Astrocyte (in vitro differentiated cells and primary cell): ENCODE results near the gene HGFAC. TPM values are rescaled to one million over a fixed set of nuclear protein-coding genes. Genes with fewer than 3 reads are reported as not detected.

ENCODE experiments used
- DNase-seq: peaks from one replicate; pipeline ENCODE4 v3.0.0-alpha.2; 2010; ENCODE audit warnings: low read depth
- FAIRE-seq: peaks from 2 replicates; lab custom pipeline; 2011; peaks lifted over from hg19 to GRCh38; lab: Jason Lieb, UNC
- H2AFZ ChIP-seq: 2 replicates; pipeline ENCODE4 v1.6.0; 2012; ENCODE audit warnings: low read depth, low read length, inconsistent platforms
- H3K27ac ChIP-seq: 2 replicates; pipeline ENCODE4 v1.5.1; 2011; ENCODE audit warnings: low read depth, low read length, inconsistent platforms
- H3K27me3 ChIP-seq: 2 replicates; pipeline ENCODE4 v1.6.0; 2011; ENCODE audit warnings: low read length, inconsistent platforms; ENCODE audit not compliant: insufficient read depth
- H3K36me3 ChIP-seq: 2 replicates; pipeline ENCODE4 v1.5.1; 2011; ENCODE audit warnings: low read length, inconsistent platforms; ENCODE audit not compliant: insufficient read depth
- H3K4me1 ChIP-seq: 2 replicates; pipeline ENCODE4 v1.5.1; 2011; ENCODE audit warnings: low read length, inconsistent platforms; ENCODE audit not compliant: insufficient read depth
- H3K4me2 ChIP-seq: 2 replicates; pipeline ENCODE4 v1.6.0; 2012; ENCODE audit warnings: low read length, inconsistent platforms
- H3K4me3 ChIP-seq: 2 replicates; pipeline ENCODE4 v1.5.1; 2011; ENCODE audit warnings: low read depth, mild to moderate bottlenecking, low read length, inconsistent platforms; ENCODE audit not compliant: insufficient read depth
- H3K79me2 ChIP-seq: 2 replicates; pipeline ENCODE4 v1.6.0; 2012; ENCODE audit warnings: mild to moderate bottlenecking, low read length, inconsistent platforms; ENCODE audit not compliant: insufficient read depth
- H3K9ac ChIP-seq: 2 replicates; pipeline ENCODE4 v1.6.0; 2012; ENCODE audit warnings: mild to moderate bottlenecking, low read length, inconsistent platforms
- H3K9me3 ChIP-seq: 2 replicates; pipeline ENCODE4 v1.5.1; 2012; ENCODE audit warnings: low read depth, mild to moderate bottlenecking, low read length, inconsistent platforms; ENCODE audit not compliant: insufficient read depth
- H4K20me1 ChIP-seq: 2 replicates; pipeline ENCODE4 v1.6.0; 2012; ENCODE audit warnings: low read length, inconsistent platforms; ENCODE audit not compliant: insufficient read depth
- H3K27ac Mint-ChIP-seq: one replicate; pipeline ENCODE4 v1.8.0; 2021; ENCODE audit warnings: mild to moderate bottlenecking, mixed read lengths; ENCODE audit not compliant: unreplicated experiment
- H3K27me3 Mint-ChIP-seq: one replicate; pipeline ENCODE4 v1.8.0; 2021; ENCODE audit warnings: low read depth, mixed read lengths; ENCODE audit not compliant: unreplicated experiment
- H3K36me3 Mint-ChIP-seq: one replicate; pipeline ENCODE4 v1.8.0; 2021; ENCODE audit warnings: low read depth, mixed read lengths; ENCODE audit not compliant: unreplicated experiment
- H3K4me1 Mint-ChIP-seq: one replicate; pipeline ENCODE4 v1.8.0; 2021; ENCODE audit warnings: low read depth, mixed read lengths; ENCODE audit not compliant: unreplicated experiment
- H3K4me3 Mint-ChIP-seq: one replicate; pipeline ENCODE4 v1.8.0; 2021; ENCODE audit warnings: mild to moderate bottlenecking, moderate library complexity, mixed read lengths; ENCODE audit not compliant: unreplicated experiment
- H3K9me3 Mint-ChIP-seq: one replicate; pipeline ENCODE4 v1.8.0; 2021; ENCODE audit warnings: mild to moderate bottlenecking, mixed read lengths; ENCODE audit not compliant: unreplicated experiment
- EZH2 ChIP-seq: IDR thresholded peaks from 2 replicates; pipeline ENCODE4 v1.6.1; 2012; ENCODE audit warnings: mild to moderate bottlenecking, low read length, inconsistent platforms; ENCODE audit not compliant: insufficient read depth
- total RNA-seq: library from RNA; stranded (reverse); gene quantifications from 2 replicates; pipeline ENCODE4 v1.2.1, GENCODE V29; 2021
- TF ChIP-seq, protein P1 (sequence below): IDR thresholded peaks from 2 replicates; pipeline ENCODE4 v1.5.1; 2011; ENCODE audit warnings: low read depth, mild to moderate bottlenecking, inconsistent platforms, low read length, moderate library complexity; ENCODE audit not compliant: insufficient read depth

The HGFAC gene
- total RNA-seq, 1 donor from 2014 or later = 0.52 TPM

- H3K27ac ChIP-seq = no peak overlapping the region
- FAIRE-seq = no peak
Measured at GRCh38 chr4:3470244-3471097, 28.7 kb downstream of the HGFAC start.

GRCh38 chr4:3471098-3471760 lies 29.5 kb downstream of the HGFAC start:
- H3K27me3 Mint-ChIP-seq = peaks cover 24% of the 10 kb centered on the region
- H3K27ac Mint-ChIP-seq = no peak overlapping the region
- H3K36me3 Mint-ChIP-seq = no peaks in the 10 kb centered on the region

More at GRCh38 chr4:3470244-3471097, 28.7 kb downstream of the HGFAC start:
- no peak overlapping the region for H2AFZ ChIP-seq
- H3K9me3 ChIP-seq = peaks cover 7% of the 10 kb centered on the region
- TF ChIP-seq EZH2 = no peak
- TF ChIP-seq, protein P1, sequence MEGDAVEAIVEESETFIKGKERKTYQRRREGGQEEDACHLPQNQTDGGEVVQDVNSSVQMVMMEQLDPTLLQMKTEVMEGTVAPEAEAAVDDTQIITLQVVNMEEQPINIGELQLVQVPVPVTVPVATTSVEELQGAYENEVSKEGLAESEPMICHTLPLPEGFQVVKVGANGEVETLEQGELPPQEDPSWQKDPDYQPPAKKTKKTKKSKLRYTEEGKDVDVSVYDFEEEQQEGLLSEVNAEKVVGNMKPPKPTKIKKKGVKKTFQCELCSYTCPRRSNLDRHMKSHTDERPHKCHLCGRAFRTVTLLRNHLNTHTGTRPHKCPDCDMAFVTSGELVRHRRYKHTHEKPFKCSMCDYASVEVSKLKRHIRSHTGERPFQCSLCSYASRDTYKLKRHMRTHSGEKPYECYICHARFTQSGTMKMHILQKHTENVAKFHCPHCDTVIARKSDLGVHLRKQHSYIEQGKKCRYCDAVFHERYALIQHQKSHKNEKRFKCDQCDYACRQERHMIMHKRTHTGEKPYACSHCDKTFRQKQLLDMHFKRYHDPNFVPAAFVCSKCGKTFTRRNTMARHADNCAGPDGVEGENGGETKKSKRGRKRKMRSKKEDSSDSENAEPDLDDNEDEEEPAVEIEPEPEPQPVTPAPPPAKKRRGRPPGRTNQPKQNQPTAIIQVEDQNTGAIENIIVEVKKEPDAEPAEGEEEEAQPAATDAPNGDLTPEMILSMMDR = no peak
- H3K27me3 Mint-ChIP-seq = peaks cover 24% of the 10 kb centered on the region
- no peak overlapping the region for H3K4me2 ChIP-seq
- H3K27me3 ChIP-seq = peaks cover 9% of the 10 kb centered on the region
- H3K36me3 ChIP-seq = no peaks in the 10 kb centered on the region
- no peaks in the 10 kb centered on the region for H3K4me1 Mint-ChIP-seq
- H3K79me2 ChIP-seq = no peaks in the 10 kb centered on the region
- H4K20me1 ChIP-seq = no peaks in the 10 kb centered on the region
- H3K36me3 Mint-ChIP-seq = no peaks in the 10 kb centered on the region
- no peak overlapping the region for H3K9ac ChIP-seq
- H3K4me1 ChIP-seq = no peaks in the 10 kb centered on the region
- H3K4me3 Mint-ChIP-seq = no peak overlapping the region
- no peak overlapping the region for H3K4me3 ChIP-seq
- peak; percentile 22 for DNase-seq
- H3K27ac Mint-ChIP-seq = no peak overlapping the region
- no peaks in the 10 kb centered on the region for H3K9me3 Mint-ChIP-seq

More at GRCh38 chr4:3471098-3471760, 29.5 kb downstream of the HGFAC start:
- Histone ChIP-seq H3K9me3 (peaks cover 7% of the 10 kb centered on the region), H4K20me1 (no peaks in the 10 kb centered on the region), H3K4me2 (no peak overlapping the region), H3K27ac (no peak overlapping the region), H3K36me3 (no peaks in the 10 kb centered on the region), H3K4me1 (no peaks in the 10 kb centered on the region), H3K79me2 (no peaks in the 10 kb centered on the region), H3K4me3 (no peak overlapping the region), H3K9ac (no peak overlapping the region), H2AFZ (no peak overlapping the region), H3K27me3 (peaks cover 9% of the 10 kb centered on the region)
- Mint-ChIP-seq H3K9me3 (no peaks in the 10 kb centered on the region), H3K4me1 (no peaks in the 10 kb centered on the region), H3K4me3 (no peak overlapping the region)
- DNase-seq (no peak), FAIRE-seq (no peak)
- no peak for TF ChIP-seq EZH2
- TF ChIP-seq, protein P1 = no peak
